ENCODE results near the gene ST3GAL3.

GRCh38 chr1:43867976-43868740, 160.8 kb downstream of the ST3GAL3 start:
- TF ChIP-seq EZH2 (IDR thresholded peaks at IDR 0.05; ENCODE audit: borderline replicate concordance, low read depth, low read length, severe bottlenecking) (no peak), POLR2A (IDR thresholded peaks at IDR 0.05; ENCODE audit: low read depth, low read length) (no peak), CTCF (IDR thresholded peaks at IDR 0.05; ENCODE audit: extremely low read depth in 1 of 2, insufficient read depth in 1 of 2, low read depth in 1 of 2, low read length in 2 of 2) (no peak), JUN (IDR thresholded peaks at IDR 0.05; ENCODE audit: borderline replicate concordance, insufficient read depth, insufficient read length, low read depth) (no peak), MAX (IDR thresholded peaks at IDR 0.05; ENCODE audit: insufficient read depth, insufficient read length) (no peak), POLR2AphosphoS5 (IDR thresholded peaks at IDR 0.05; ENCODE audit: insufficient read depth, low read depth, low read length) (no peak), FOS (IDR thresholded peaks at IDR 0.05; ENCODE audit: borderline replicate concordance, insufficient read depth, low read length) (no peak)
